Transverse colon (tissue), 4 donors: ENCODE data around the gene VAV2. TPM values are rescaled to one million over a fixed set of nuclear protein-coding genes. Genes with fewer than 3 reads are reported as not detected.

Experiments
- DNase-seq: peaks from one replicate; pipeline ENCODE4 v3.0.0-alpha.2; 2019
- H3K27ac ChIP-seq, 4 donors: fragments of 200-600 bp; sonication (generic); 2 replicates each; pipeline ENCODE4 v1.5.1; 2016 to 2018; ENCODE audit warnings: inconsistent platforms in 4 of 4
- H3K27me3 ChIP-seq: fragments of 200-600 bp; sonication (generic); 2 replicates; pipeline ENCODE4 v1.5.1; 2017; ENCODE audit warnings: inconsistent platforms
- H3K36me3 ChIP-seq, 4 donors: fragments of 200-600 bp; sonication (generic); 2 replicates each; pipeline ENCODE4 v1.5.1; 2017 to 2019; ENCODE audit warnings: inconsistent platforms in 4 of 4
- H3K4me1 ChIP-seq, 4 donors: fragments of 200-600 bp; sonication (generic); 2 replicates each; pipeline ENCODE4 v1.5.1; 2017 to 2020; ENCODE audit warnings: inconsistent platforms in 4 of 4
- H3K4me3 ChIP-seq, 4 donors: fragments of 200-600 bp; sonication (generic); 1 replicate in 1 of 4; 2 replicates in 3 of 4; pipeline versions ENCODE4 v1.5.1 to v1.6.1; 2017 to 2019; ENCODE audit warnings: inconsistent platforms in 4 of 4
- H3K9me3 ChIP-seq, 2 donors: fragments of 200-600 bp; sonication (generic); 2 replicates each; pipeline ENCODE4 v1.5.1; 2017 to 2019; ENCODE audit warnings: inconsistent platforms in 2 of 2
- CTCF ChIP-seq, 5 experiments: fragments of 200-600 bp in 3 of 5; fragments of 450-650 bp in 2 of 5; sonication (generic) in 3 of 5; IDR thresholded peaks; 1 replicate in 2 of 5; 2 replicates in 3 of 5; pipeline ENCODE4 v1.5.1; 2016 to 2017; ENCODE audit warnings: antibody characterized with exemption in 5 of 5, inconsistent platforms in 3 of 5, mild to moderate bottlenecking in 2 of 5, moderate library complexity in 1 of 5
- EP300 ChIP-seq: sonication (generic); formaldehyde crosslinking; IDR thresholded peaks from one replicate; pipeline ENCODE4 v1.6.1; 2017; ENCODE audit warnings: antibody characterized with exemption, low read depth
- POLR2A ChIP-seq: fragments of 450-650 bp; IDR thresholded peaks from one replicate; pipeline ENCODE4 v1.6.1; 2016; ENCODE audit warnings: antibody characterized with exemption, mild to moderate bottlenecking, moderate library complexity
- POLR2AphosphoS5 ChIP-seq, 3 donors: sonication (generic); formaldehyde crosslinking; IDR thresholded peaks; one replicate each; pipeline ENCODE4 v1.6.1; 2016; ENCODE audit warnings: antibody characterized with exemption in 3 of 3
- WGBS, 2 donors: methylation state at CpG; one replicate each; pipeline ENCODE4 v1.1.5; 2018; ENCODE audit warnings: low coverage in 1 of 2; 5-methylcytosine and 5-hydroxymethylcytosine counted together
- in situ Hi-C, 4 donors: fragments of 200-750 bp; cut with MboI; loops; one replicate each; pipeline versions ENCODE4 v1.15.0 to v1.15.1; 2017; ENCODE audit warnings: low sequenced_read_pairs in 3 of 4, low pct_ligation_motif_present in 1 of 4, low pct_unique_long_range_greater_than_20kb in 1 of 4
- intact Hi-C: fragments of 100-400 bp; cut with DNase I; formaldehyde crosslinking; loops from one replicate; pipeline ENCODE4 v1.15.1; 2023; ENCODE audit warnings: low total_unique reads
- total RNA-seq, 4 donors: library from RNA; depleted of rRNA; stranded (reverse); fragments of >200 nt; gene quantifications; one replicate each; pipeline ENCODE4 v1.1.0, GENCODE V29; 2016

Gene VAV2
- total RNA-seq, 4 donors from 2014 or later = 8.2 to 52.4 (median 24.5) TPM

DNA sequence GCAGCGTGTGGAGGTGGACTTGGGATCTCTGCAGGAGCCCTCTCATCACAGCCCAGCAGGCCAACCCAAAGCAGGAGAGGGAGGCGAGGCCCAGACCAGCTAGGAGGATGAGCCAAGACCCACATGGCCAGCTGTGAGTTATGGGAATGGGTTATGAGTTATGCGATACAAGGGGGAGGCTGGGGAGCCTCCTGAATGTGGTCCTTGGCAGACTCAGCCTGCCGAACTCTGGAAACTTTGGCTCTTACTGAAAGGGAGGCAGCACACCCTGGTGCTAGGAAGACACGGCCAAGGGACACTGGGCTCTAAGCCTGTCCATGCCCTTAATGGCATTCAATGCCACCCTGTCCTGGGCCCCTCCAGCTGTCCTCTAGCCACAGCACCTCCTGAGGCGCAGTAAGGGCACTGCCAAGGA lies 7.7 kb upstream of the VAV2 start:
- Histone ChIP-seq H3K36me3 (no peaks in the 10 kb centered on the region), H3K4me1 (no peaks in the 10 kb centered on the region), H3K27ac (no peak overlapping the region), H3K4me3 (no peak overlapping the region), H3K9me3 (no peaks in the 10 kb centered on the region), H3K27me3 (no peaks in the 10 kb centered on the region)
- in situ Hi-C loops = loop anchor here (5.0 to 10.0 kb wide), 3 partner anchors 195 to 213 kb away; no protein-coding TSS in a partner anchor
- no peak for DNase-seq
- intact Hi-C loops = no loop called here
- TF ChIP-seq POLR2A = no peak
- TF ChIP-seq EP300 = no peak
- no peak for TF ChIP-seq CTCF (IDR thresholded peaks at IDR 0.05)
- no peak for TF ChIP-seq POLR2AphosphoS5 (IDR thresholded peaks at IDR 0.05)
- WGBS, 2 donors = 76% methylated on average over 5 of the region's 6 CpGs; no CpG with 5 or more reads in 1 of the 2 donors

DNA sequence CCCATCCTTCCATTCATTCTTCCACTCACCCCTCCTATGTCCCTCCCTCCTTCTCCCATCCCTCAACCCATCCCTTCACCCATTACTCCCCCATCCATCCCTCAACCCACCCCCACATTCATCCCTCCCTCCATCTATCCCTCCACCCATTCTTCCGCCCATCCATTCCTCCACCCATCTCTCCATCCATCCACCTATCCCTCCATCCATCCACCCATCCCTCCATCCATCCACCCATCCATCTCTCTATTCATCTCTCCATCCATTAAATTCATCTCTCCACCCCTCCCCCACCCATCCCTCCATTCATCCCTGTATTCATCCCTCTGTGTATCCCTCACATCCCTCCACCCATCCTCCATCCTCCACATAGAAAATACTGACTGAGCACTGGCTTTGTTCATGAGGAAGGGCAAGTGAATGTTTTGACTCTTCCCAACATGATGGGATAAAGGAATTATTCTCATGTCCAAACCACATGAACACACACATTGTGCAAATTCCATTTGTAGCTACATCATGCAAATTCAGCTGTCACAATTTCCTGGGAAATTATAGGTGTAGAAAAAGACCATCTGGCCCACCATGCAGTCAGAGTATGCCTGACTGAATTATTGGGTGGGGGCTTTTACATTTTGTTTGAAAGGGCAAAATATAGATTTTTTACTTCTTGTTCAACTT lies 6.9 kb upstream of the VAV2 start:
- no peak overlapping the region for H3K4me3 ChIP-seq
- 100% methylated on average over 1 of the region's 1 CpG; no CpG with 5 or more reads in 1 of the 2 donors for WGBS, 2 donors
- H3K4me1 ChIP-seq = peaks cover 2 to 5% (median 4%) of the 10 kb centered on the region in 4 donors
- no peaks in the 10 kb centered on the region for H3K27me3 ChIP-seq
- in situ Hi-C loops = loop anchor here in 3 of 4 donors (5.0 kb wide), 2 partner anchors 207 to 212 kb away; no protein-coding TSS in a partner anchor
- no peak overlapping the region for H3K27ac ChIP-seq
- DNase-seq = no peak
- TF ChIP-seq POLR2A = no peak
- no peaks in the 10 kb centered on the region for H3K36me3 ChIP-seq
- intact Hi-C loops = no loop called here
- H3K9me3 ChIP-seq = no peaks in the 10 kb centered on the region

GRCh38 chr9:133997584-133997983 lies 5.5 kb upstream of the VAV2 start:
- TF ChIP-seq EP300 = no peak
- no peak for TF ChIP-seq POLR2A
- TF ChIP-seq CTCF (IDR thresholded peaks at IDR 0.05) = no peak
- TF ChIP-seq POLR2AphosphoS5 (IDR thresholded peaks at IDR 0.05) = no peak
- in situ Hi-C loops = loop anchor here in 3 of 4 donors (5.0 kb wide), 2 partner anchors 205 to 210 kb away; no protein-coding TSS in a partner anchor
- Histone ChIP-seq H3K27me3 (no peaks in the 10 kb centered on the region), H3K4me1 (peaks cover 8 to 16% (median 11%) of the 10 kb centered on the region in 4 donors), H3K4me3 (no peak overlapping the region), H3K27ac (no peak overlapping the region), H3K36me3 (no peaks in the 10 kb centered on the region), H3K9me3 (no peaks in the 10 kb centered on the region)
- intact Hi-C loops = no loop called here
- WGBS, 2 donors = 86 to 88% methylated on average over 1 to 2 of the region's 2 CpGs
- DNase-seq = no peak

DNA sequence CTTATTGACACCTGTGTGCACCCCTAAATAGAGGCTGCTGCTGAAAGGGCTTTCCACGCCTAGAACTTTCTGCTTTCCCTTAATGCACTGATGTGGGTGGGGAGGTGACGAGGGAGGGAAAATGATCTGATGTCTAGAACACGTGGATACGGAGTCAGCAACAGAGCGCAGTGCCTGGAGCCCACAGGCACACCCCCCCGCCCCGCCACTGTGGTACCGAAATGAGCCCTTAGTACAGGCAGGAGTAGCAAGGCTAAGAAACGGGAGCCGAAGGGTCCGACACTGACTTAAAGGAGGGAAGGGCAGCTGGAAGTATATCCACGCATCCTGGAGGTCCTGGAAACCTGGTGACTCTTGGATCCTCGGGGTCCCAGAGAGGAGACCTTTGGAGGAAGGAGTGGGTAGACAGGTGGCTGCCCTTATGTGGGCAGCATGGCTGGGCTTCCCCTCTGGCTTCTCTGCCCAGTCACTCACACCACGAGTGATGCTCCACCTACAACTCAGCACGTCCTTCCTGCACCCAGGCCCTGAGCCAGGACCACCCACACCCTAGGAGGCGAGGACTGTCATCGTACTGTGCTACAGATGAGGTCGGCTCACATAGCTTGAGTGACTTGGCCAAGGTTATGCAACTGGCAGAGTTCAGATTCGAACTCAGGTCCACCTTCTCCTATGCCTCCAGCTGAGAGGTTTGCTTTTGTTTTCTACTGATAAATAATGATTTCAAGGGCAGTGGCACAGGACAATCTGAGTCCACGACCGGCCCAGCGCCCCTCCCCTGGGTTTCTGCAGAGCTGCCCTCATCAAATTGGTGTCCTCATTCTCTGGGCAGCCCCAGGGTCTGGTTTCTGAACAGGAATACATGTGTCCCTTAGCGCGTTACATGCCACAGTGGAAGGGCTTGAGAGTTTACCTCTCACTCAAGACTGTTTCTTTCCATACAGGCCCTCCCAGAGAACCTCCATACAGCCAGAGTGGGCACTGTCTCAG lies 4.7 kb upstream of the VAV2 start:
- Histone ChIP-seq H3K27me3 (no peaks in the 10 kb centered on the region), H3K9me3 (no peaks in the 10 kb centered on the region), H3K27ac (no peak overlapping the region), H3K4me3 (no peak overlapping the region), H3K4me1 (peaks cover 8 to 16% (median 11%) of the 10 kb centered on the region in 4 donors), H3K36me3 (no peaks in the 10 kb centered on the region)
- in situ Hi-C loops = loop anchor here in 3 of 4 donors (5.0 kb wide), 2 partner anchors 205 to 210 kb away; no protein-coding TSS in a partner anchor
- intact Hi-C loops = no loop called here
- 57 to 73% methylated on average over 2 to 24 of the region's 24 CpGs for WGBS, 2 donors
- TF ChIP-seq POLR2AphosphoS5 (IDR thresholded peaks at IDR 0.05) (no peak), CTCF (IDR thresholded peaks at IDR 0.05) (no peak), EP300 (no peak), POLR2A (no peak)
- DNase-seq = no peak
